ENCODE measurements around the gene PPFIA3.
"Not testable (repeated sequence)": the region's sequence is repeated elsewhere in the genome, so short reads cannot be mapped to it uniquely, and the experiment has no call there.

Gene PPFIA3

GRCh38 chr19:49140951-49141350 lies 21.6 kb downstream of the PPFIA3 start:
- TF ChIP-seq, protein P1, sequence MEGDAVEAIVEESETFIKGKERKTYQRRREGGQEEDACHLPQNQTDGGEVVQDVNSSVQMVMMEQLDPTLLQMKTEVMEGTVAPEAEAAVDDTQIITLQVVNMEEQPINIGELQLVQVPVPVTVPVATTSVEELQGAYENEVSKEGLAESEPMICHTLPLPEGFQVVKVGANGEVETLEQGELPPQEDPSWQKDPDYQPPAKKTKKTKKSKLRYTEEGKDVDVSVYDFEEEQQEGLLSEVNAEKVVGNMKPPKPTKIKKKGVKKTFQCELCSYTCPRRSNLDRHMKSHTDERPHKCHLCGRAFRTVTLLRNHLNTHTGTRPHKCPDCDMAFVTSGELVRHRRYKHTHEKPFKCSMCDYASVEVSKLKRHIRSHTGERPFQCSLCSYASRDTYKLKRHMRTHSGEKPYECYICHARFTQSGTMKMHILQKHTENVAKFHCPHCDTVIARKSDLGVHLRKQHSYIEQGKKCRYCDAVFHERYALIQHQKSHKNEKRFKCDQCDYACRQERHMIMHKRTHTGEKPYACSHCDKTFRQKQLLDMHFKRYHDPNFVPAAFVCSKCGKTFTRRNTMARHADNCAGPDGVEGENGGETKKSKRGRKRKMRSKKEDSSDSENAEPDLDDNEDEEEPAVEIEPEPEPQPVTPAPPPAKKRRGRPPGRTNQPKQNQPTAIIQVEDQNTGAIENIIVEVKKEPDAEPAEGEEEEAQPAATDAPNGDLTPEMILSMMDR (IDR thresholded peaks at IDR 0.05): no peak
- Mint-ChIP-seq H3K4me1 (peaks cover 43% of the 10 kb centered on the region), H3K9me3 (no peaks in the 10 kb centered on the region), H3K36me3 (ENCODE audit: low read depth) (peaks cover 15% of the 10 kb centered on the region), H3K27ac (no peak overlapping the region), H3K4me3 (peak overlapping the region; percentile 64), H3K27me3 (ENCODE audit: low read depth, poor library complexity) (peaks cover 3% of the 10 kb centered on the region)
- no peak for DNase-seq

- H3K9me3 Mint-ChIP-seq: no peaks in the 10 kb centered on the region
- peak overlapping the region; percentile 64 for H3K4me3 Mint-ChIP-seq
- no peak overlapping the region for H3K27ac Mint-ChIP-seq
- TF ChIP-seq, protein P1 (IDR thresholded peaks at IDR 0.05): no peak
- peaks cover 5% of the 10 kb centered on the region for H3K27me3 Mint-ChIP-seq (ENCODE audit: low read depth, poor library complexity)
- DNase-seq: no peak
- H3K4me1 Mint-ChIP-seq: peaks cover 44% of the 10 kb centered on the region
- H3K36me3 Mint-ChIP-seq (ENCODE audit: low read depth): peaks cover 13% of the 10 kb centered on the region
Observed at GRCh38 chr19:49141352-49141751, 22.0 kb downstream of the PPFIA3 start.

DNA sequence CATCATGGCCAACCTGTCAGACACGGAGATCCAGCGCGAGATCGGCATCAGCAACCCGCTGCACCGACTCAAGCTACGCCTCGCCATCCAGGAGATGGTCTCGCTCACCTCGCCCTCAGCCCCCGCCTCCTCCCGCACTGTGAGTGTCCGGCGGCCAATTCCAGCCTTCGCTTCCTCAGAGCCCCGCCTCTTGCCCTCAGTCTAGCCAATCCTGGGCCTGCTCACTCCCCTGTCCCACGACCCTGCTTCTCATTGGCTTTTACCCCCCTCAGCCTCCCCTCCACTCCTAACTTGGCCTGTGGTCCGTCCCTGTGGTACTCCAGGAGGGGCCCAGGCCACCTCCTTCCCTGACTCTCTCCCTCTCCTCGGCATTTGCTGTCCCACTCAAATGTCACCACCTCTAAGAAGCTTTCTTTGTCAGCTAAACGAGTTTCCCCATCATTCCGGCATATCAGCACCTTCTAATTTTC lies 23.6 kb downstream of the PPFIA3 start:
- TF ChIP-seq, protein P1 (IDR thresholded peaks at IDR 0.05): no peak
- Mint-ChIP-seq H3K27me3 (ENCODE audit: low read depth, poor library complexity) (peaks cover 6% of the 10 kb centered on the region), H3K27ac (no peak overlapping the region), H3K4me1 (peaks cover 48% of the 10 kb centered on the region), H3K9me3 (no peaks in the 10 kb centered on the region), H3K4me3 (peak overlapping the region; percentile 90), H3K36me3 (ENCODE audit: low read depth) (peaks cover under 1% of the 10 kb centered on the region)
- DNase-seq: peak; percentile 95

GRCh38 chr19:49145573-49146407 lies 26.4 kb downstream of the PPFIA3 start:
- TF ChIP-seq, protein P1 (IDR thresholded peaks at IDR 0.05): peak; percentile 89
- Mint-ChIP-seq H3K4me3 (peak overlapping the region; percentile 81), H3K27me3 (ENCODE audit: low read depth, poor library complexity) (peaks cover 6% of the 10 kb centered on the region), H3K27ac (peak overlapping the region; percentile 43), H3K4me1 (peaks cover 62% of the 10 kb centered on the region), H3K9me3 (no peaks in the 10 kb centered on the region), H3K36me3 (ENCODE audit: low read depth) (no peaks in the 10 kb centered on the region)
- peak; percentile 94 for DNase-seq

DNA sequence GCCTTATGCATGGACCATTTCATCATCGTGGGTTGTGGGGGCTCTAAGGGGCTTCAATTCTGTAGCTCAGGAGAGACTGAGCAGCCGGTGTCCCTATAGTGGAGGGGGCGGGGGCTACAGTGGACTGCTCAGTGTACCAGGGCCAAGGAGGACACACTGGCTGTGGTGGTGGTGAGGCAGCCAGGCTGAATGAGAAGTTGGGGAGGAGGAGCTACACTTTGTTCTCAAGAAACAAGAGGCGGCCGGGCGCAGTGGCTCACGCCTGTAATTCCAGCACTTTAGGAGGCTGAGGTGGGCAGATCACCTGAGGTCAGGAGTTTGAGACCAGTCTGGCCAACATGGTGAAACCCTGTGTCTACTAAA lies 27.0 kb downstream of the PPFIA3 start:
- H3K4me3 Mint-ChIP-seq: peak overlapping the region; percentile 81
- H3K4me1 Mint-ChIP-seq: peaks cover 61% of the 10 kb centered on the region
- H3K9me3 Mint-ChIP-seq; DNase-seq; H3K27ac Mint-ChIP-seq; H3K27me3 Mint-ChIP-seq (ENCODE audit: low read depth, poor library complexity); H3K36me3 Mint-ChIP-seq (ENCODE audit: low read depth): not testable (repeated sequence)

GRCh38 chr19:49148044-49148682 lies 28.8 kb downstream of the PPFIA3 start:
- Mint-ChIP-seq H3K4me3 (peak overlapping the region; percentile 89), H3K27me3 (ENCODE audit: low read depth, poor library complexity) (peaks cover 20% of the 10 kb centered on the region), H3K36me3 (ENCODE audit: low read depth) (no peaks in the 10 kb centered on the region), H3K27ac (peak overlapping the region; percentile 85), H3K9me3 (peaks cover 4% of the 10 kb centered on the region), H3K4me1 (peaks cover 59% of the 10 kb centered on the region)
- DNase-seq: no peak
- TF ChIP-seq, protein P1 (IDR thresholded peaks at IDR 0.05): no peak

Measured in nephron progenitor cell (in vitro differentiated cells).